ENCODE data around the gene LAMP5.

LAMP5 gene

GRCh38 chr20:9543214-9543613 is 28.8 kb downstream of the LAMP5 start:
- no peak for DNase-seq

- DNase-seq = no peak
Observed at GRCh38 chr20:9550283-9550682, 35.9 kb downstream of the LAMP5 start.

GRCh38 chr20:9550871-9551270 is 36.5 kb downstream of the LAMP5 start:
- peak; percentile 36 for DNase-seq

- peak; percentile 4 for DNase-seq
Observed at GRCh38 chr20:9551808-9552550, 37.6 kb downstream of the LAMP5 start.

- no peak for DNase-seq
Observed at GRCh38 chr20:9555781-9556180, 41.4 kb downstream of the LAMP5 start.

GRCh38 chr20:9557411-9557810 is 43.0 kb downstream of the LAMP5 start:
- DNase-seq = no peak

GRCh38 chr20:9565910-9566550 is 51.6 kb downstream of the LAMP5 start:
- peak; percentile 6 for DNase-seq

GRCh38 chr20:9566977-9567376 is 52.6 kb downstream of the LAMP5 start:
- DNase-seq = no peak

GRCh38 chr20:9570612-9571011 is 56.2 kb downstream of the LAMP5 start:
- no peak for DNase-seq

- no peak for DNase-seq
Observed at GRCh38 chr20:9571783-9572182, 57.4 kb downstream of the LAMP5 start.

- no peak for DNase-seq
Observed at GRCh38 chr20:9572670-9573069, 58.3 kb downstream of the LAMP5 start.

GRCh38 chr20:9573335-9574151 is 59.2 kb downstream of the LAMP5 start:
- DNase-seq = no peak

GRCh38 chr20:9574181-9574580 is 59.8 kb downstream of the LAMP5 start:
- DNase-seq = no peak

GRCh38 chr20:9574776-9575175 is 60.4 kb downstream of the LAMP5 start:
- no peak for DNase-seq

- DNase-seq = no peak
Observed at GRCh38 chr20:9575836-9576235, 61.4 kb downstream of the LAMP5 start.

- no peak for DNase-seq
Observed at GRCh38 chr20:9576695-9577094, 62.3 kb downstream of the LAMP5 start.

- no peak for DNase-seq
Observed at GRCh38 chr20:9577397-9577796, 63.0 kb downstream of the LAMP5 start.

- DNase-seq = no peak
Observed at GRCh38 chr20:9578594-9578993, 64.2 kb downstream of the LAMP5 start.
